Astrocyte (in vitro differentiated cells and primary cell): ENCODE results near the gene CAND1. TPM values are rescaled to one million over a fixed set of nuclear protein-coding genes. Genes with fewer than 3 reads are reported as not detected.

ENCODE experiments used
- DNase-seq: peaks from one replicate; pipeline ENCODE4 v3.0.0-alpha.2; 2010; ENCODE audit warnings: low read depth
- FAIRE-seq: peaks from 2 replicates; lab custom pipeline; 2011; peaks lifted over from hg19 to GRCh38; lab: Jason Lieb, UNC
- H2AFZ ChIP-seq: 2 replicates; pipeline ENCODE4 v1.6.0; 2012; ENCODE audit warnings: low read depth, low read length, inconsistent platforms
- H3K27ac ChIP-seq: 2 replicates; pipeline ENCODE4 v1.5.1; 2011; ENCODE audit warnings: low read depth, low read length, inconsistent platforms
- H3K27me3 ChIP-seq: 2 replicates; pipeline ENCODE4 v1.6.0; 2011; ENCODE audit warnings: low read length, inconsistent platforms; ENCODE audit not compliant: insufficient read depth
- H3K36me3 ChIP-seq: 2 replicates; pipeline ENCODE4 v1.5.1; 2011; ENCODE audit warnings: low read length, inconsistent platforms; ENCODE audit not compliant: insufficient read depth
- H3K4me1 ChIP-seq: 2 replicates; pipeline ENCODE4 v1.5.1; 2011; ENCODE audit warnings: low read length, inconsistent platforms; ENCODE audit not compliant: insufficient read depth
- H3K4me2 ChIP-seq: 2 replicates; pipeline ENCODE4 v1.6.0; 2012; ENCODE audit warnings: low read length, inconsistent platforms
- H3K4me3 ChIP-seq: 2 replicates; pipeline ENCODE4 v1.5.1; 2011; ENCODE audit warnings: low read depth, mild to moderate bottlenecking, low read length, inconsistent platforms; ENCODE audit not compliant: insufficient read depth
- H3K79me2 ChIP-seq: 2 replicates; pipeline ENCODE4 v1.6.0; 2012; ENCODE audit warnings: mild to moderate bottlenecking, low read length, inconsistent platforms; ENCODE audit not compliant: insufficient read depth
- H3K9ac ChIP-seq: 2 replicates; pipeline ENCODE4 v1.6.0; 2012; ENCODE audit warnings: mild to moderate bottlenecking, low read length, inconsistent platforms
- H3K9me3 ChIP-seq: 2 replicates; pipeline ENCODE4 v1.5.1; 2012; ENCODE audit warnings: low read depth, mild to moderate bottlenecking, low read length, inconsistent platforms; ENCODE audit not compliant: insufficient read depth
- H4K20me1 ChIP-seq: 2 replicates; pipeline ENCODE4 v1.6.0; 2012; ENCODE audit warnings: low read length, inconsistent platforms; ENCODE audit not compliant: insufficient read depth
- H3K27ac Mint-ChIP-seq: one replicate; pipeline ENCODE4 v1.8.0; 2021; ENCODE audit warnings: mild to moderate bottlenecking, mixed read lengths; ENCODE audit not compliant: unreplicated experiment
- H3K27me3 Mint-ChIP-seq: one replicate; pipeline ENCODE4 v1.8.0; 2021; ENCODE audit warnings: low read depth, mixed read lengths; ENCODE audit not compliant: unreplicated experiment
- H3K36me3 Mint-ChIP-seq: one replicate; pipeline ENCODE4 v1.8.0; 2021; ENCODE audit warnings: low read depth, mixed read lengths; ENCODE audit not compliant: unreplicated experiment
- H3K4me1 Mint-ChIP-seq: one replicate; pipeline ENCODE4 v1.8.0; 2021; ENCODE audit warnings: low read depth, mixed read lengths; ENCODE audit not compliant: unreplicated experiment
- H3K4me3 Mint-ChIP-seq: one replicate; pipeline ENCODE4 v1.8.0; 2021; ENCODE audit warnings: mild to moderate bottlenecking, moderate library complexity, mixed read lengths; ENCODE audit not compliant: unreplicated experiment
- H3K9me3 Mint-ChIP-seq: one replicate; pipeline ENCODE4 v1.8.0; 2021; ENCODE audit warnings: mild to moderate bottlenecking, mixed read lengths; ENCODE audit not compliant: unreplicated experiment
- EZH2 ChIP-seq: IDR thresholded peaks from 2 replicates; pipeline ENCODE4 v1.6.1; 2012; ENCODE audit warnings: mild to moderate bottlenecking, low read length, inconsistent platforms; ENCODE audit not compliant: insufficient read depth
- total RNA-seq: library from RNA; stranded (reverse); gene quantifications from 2 replicates; pipeline ENCODE4 v1.2.1, GENCODE V29; 2021
- TF ChIP-seq, protein P1 (sequence below): IDR thresholded peaks from 2 replicates; pipeline ENCODE4 v1.5.1; 2011; ENCODE audit warnings: low read depth, mild to moderate bottlenecking, inconsistent platforms, low read length, moderate library complexity; ENCODE audit not compliant: insufficient read depth

CAND1 gene
- total RNA-seq, 1 donor from 2014 or later = 176 TPM

DNA sequence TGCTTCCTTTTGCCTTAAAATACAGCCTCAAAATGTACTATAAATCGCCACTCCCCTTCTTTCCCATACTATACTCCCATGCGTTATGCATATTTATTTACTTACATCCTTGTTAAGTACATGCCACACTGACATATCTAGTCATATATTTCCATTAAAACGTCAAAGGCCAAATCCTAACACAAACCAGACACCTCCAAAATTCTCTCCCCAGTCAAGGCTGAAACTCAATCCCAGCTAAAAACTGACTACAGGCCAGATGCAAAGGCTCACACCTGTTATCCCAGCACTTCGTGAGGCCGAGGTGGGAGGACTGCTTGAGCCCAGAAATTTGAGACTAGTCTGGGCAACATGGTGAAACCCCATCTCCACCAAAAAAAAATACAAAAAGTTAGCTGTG, 5.7 kb upstream of the CAND1 start:
- Histone ChIP-seq H3K4me2 (no peak overlapping the region), H4K20me1 (no peaks in the 10 kb centered on the region), H3K36me3 (no peaks in the 10 kb centered on the region), H3K9me3 (peaks cover 3% of the 10 kb centered on the region), H3K4me1 (peaks cover 5% of the 10 kb centered on the region), H3K79me2 (no peaks in the 10 kb centered on the region), H2AFZ (no peak overlapping the region), H3K4me3 (no peak overlapping the region), H3K27ac (no peak overlapping the region), H3K9ac (no peak overlapping the region), H3K27me3 (no peaks in the 10 kb centered on the region)
- H3K9me3 Mint-ChIP-seq = no peaks in the 10 kb centered on the region
- TF ChIP-seq EZH2 = no peak
- TF ChIP-seq, protein P1, sequence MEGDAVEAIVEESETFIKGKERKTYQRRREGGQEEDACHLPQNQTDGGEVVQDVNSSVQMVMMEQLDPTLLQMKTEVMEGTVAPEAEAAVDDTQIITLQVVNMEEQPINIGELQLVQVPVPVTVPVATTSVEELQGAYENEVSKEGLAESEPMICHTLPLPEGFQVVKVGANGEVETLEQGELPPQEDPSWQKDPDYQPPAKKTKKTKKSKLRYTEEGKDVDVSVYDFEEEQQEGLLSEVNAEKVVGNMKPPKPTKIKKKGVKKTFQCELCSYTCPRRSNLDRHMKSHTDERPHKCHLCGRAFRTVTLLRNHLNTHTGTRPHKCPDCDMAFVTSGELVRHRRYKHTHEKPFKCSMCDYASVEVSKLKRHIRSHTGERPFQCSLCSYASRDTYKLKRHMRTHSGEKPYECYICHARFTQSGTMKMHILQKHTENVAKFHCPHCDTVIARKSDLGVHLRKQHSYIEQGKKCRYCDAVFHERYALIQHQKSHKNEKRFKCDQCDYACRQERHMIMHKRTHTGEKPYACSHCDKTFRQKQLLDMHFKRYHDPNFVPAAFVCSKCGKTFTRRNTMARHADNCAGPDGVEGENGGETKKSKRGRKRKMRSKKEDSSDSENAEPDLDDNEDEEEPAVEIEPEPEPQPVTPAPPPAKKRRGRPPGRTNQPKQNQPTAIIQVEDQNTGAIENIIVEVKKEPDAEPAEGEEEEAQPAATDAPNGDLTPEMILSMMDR = no peak
- H3K4me3 Mint-ChIP-seq = no peak overlapping the region
- no peak for FAIRE-seq
- peaks cover 2% of the 10 kb centered on the region for H3K4me1 Mint-ChIP-seq
- no peak for DNase-seq
- no peaks in the 10 kb centered on the region for H3K27me3 Mint-ChIP-seq
- no peak overlapping the region for H3K27ac Mint-ChIP-seq
- no peaks in the 10 kb centered on the region for H3K36me3 Mint-ChIP-seq

DNA sequence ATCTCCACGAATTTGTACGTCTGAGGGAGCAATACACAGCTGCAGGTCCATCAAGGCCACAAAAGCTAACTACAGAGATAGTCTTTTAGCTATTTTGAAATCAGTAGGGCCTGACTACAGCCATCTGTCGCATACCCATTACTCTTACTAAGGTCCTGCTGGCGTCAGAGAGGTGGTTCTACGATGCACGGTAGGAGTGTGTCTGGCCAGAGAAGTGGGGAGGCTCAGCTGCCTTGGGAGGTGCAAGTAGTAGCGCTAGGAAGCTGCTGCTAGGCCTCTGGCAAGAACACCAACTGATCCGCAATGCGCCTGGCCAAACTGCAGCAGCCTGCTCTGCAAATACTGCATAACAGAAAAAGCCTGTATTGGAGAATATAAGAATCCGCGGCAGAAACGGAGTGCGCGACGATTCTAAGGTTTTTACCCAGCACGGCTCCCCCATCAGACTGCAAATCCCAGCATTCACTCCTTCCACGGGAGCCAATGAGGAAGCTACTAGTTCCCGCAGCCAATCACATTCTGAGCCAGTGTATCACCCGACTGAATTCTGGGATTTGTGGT, 743 bp upstream of the CAND1 start:
- Mint-ChIP-seq H3K9me3 (no peaks in the 10 kb centered on the region), H3K4me1 (peaks cover 11% of the 10 kb centered on the region), H3K27me3 (no peaks in the 10 kb centered on the region), H3K36me3 (no peaks in the 10 kb centered on the region), H3K4me3 (peak overlapping the region; percentile 98), H3K27ac (peak overlapping the region; percentile 100)
- FAIRE-seq = peak; percentile 88
- H3K36me3 ChIP-seq = no peaks in the 10 kb centered on the region
- H3K27ac ChIP-seq = peak overlapping the region; percentile 96
- no peaks in the 10 kb centered on the region for H3K27me3 ChIP-seq
- H3K79me2 ChIP-seq = peaks cover 42% of the 10 kb centered on the region
- DNase-seq = peak; percentile 99
- peaks cover 9% of the 10 kb centered on the region for H3K4me1 ChIP-seq
- peaks cover 3% of the 10 kb centered on the region for H3K9me3 ChIP-seq
- TF ChIP-seq EZH2 = no peak
- TF ChIP-seq, protein P1 = no peak
- peak overlapping the region; percentile 83 for H2AFZ ChIP-seq
- H4K20me1 ChIP-seq = peaks cover 35% of the 10 kb centered on the region
- peak overlapping the region; percentile 88 for H3K4me2 ChIP-seq
- peak overlapping the region; percentile 78 for H3K4me3 ChIP-seq
- peak overlapping the region; percentile 98 for H3K9ac ChIP-seq
